AG10803 (cell line): ENCODE measurements around the gene NRG3.

Experiments used
- DNase-seq: peaks from one replicate; pipeline ENCODE4 v3.0.0; 2010; ENCODE audit warnings: low read depth
- H3K4me3 ChIP-seq: 2 replicates; pipeline ENCODE4 v1.5.1; 2011; ENCODE audit warnings: mild to moderate bottlenecking, low read length, control low read depth
- TF ChIP-seq, protein P1 (sequence below): conservative IDR thresholded peaks from 2 replicates; pipeline ENCODE4 v1.5.1; 2011; ENCODE audit warnings: mild to moderate bottlenecking, low read length, control low read depth, inconsistent platforms

Gene NRG3

DNA sequence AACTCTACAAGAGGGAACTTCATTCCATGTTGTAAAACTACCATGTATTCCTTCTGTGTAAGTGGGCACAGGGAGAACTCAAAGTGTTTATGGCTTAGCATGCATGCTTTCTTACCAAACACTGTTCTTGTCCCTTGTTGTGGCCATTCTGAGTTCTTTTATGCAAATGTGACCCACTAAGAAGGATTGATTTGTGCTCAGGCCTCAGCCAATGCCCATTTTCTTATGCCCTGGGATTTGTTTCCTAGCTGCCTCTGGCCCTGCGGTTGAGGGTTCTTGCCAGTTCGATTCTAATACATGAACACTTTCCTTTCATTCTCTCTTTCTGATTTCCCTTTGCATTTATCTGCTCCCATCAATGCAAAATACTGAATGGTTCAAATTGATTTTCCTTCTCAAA lies 316.7 kb downstream of the NRG3 start:
- DNase-seq: no peak
- TF ChIP-seq, protein P1, sequence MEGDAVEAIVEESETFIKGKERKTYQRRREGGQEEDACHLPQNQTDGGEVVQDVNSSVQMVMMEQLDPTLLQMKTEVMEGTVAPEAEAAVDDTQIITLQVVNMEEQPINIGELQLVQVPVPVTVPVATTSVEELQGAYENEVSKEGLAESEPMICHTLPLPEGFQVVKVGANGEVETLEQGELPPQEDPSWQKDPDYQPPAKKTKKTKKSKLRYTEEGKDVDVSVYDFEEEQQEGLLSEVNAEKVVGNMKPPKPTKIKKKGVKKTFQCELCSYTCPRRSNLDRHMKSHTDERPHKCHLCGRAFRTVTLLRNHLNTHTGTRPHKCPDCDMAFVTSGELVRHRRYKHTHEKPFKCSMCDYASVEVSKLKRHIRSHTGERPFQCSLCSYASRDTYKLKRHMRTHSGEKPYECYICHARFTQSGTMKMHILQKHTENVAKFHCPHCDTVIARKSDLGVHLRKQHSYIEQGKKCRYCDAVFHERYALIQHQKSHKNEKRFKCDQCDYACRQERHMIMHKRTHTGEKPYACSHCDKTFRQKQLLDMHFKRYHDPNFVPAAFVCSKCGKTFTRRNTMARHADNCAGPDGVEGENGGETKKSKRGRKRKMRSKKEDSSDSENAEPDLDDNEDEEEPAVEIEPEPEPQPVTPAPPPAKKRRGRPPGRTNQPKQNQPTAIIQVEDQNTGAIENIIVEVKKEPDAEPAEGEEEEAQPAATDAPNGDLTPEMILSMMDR: no peak
- H3K4me3 ChIP-seq: no peak overlapping the region

DNA sequence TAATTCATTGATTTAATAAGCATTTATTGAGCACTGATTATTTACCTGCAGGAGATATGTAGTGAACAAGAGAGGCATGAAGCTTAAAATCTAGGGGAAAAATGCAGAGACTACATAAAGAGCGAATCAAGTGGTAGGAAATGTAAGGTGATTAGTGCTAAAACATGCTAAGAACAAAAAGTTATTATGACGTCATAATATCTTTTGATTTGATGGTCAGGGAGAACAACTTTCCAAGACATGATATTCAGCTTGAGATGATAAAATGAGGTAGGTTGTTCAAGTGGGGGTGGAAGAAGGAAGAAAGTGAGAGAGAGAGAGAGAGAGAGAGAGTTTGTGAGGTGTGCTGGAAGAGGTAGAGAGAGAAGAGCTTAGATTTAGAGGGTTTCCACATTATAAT lies 317.7 kb downstream of the NRG3 start:
- no peak for DNase-seq
- TF ChIP-seq, protein P1: no peak
- H3K4me3 ChIP-seq: no peak overlapping the region

DNA sequence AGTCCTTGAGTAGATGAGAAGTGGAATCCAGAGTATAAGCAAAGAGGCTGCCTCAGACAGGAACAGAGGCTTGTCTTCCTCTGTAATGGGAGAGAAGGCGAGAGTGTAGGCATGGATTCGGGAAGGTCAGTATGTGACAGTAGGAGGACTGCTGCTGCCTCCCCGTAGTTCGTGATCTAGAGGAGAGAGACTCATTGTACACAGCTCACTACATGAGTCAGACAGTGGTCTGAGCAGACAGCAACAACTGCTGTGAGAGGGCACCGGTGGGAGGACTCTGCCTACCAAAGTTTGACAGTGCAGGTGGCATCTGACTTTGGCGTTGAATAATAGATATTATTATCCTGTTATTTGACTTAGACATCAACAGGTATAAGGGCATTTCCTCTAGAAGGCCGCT lies 319.4 kb downstream of the NRG3 start:
- TF ChIP-seq, protein P1: no peak
- H3K4me3 ChIP-seq: no peak overlapping the region
- no peak for DNase-seq

DNA sequence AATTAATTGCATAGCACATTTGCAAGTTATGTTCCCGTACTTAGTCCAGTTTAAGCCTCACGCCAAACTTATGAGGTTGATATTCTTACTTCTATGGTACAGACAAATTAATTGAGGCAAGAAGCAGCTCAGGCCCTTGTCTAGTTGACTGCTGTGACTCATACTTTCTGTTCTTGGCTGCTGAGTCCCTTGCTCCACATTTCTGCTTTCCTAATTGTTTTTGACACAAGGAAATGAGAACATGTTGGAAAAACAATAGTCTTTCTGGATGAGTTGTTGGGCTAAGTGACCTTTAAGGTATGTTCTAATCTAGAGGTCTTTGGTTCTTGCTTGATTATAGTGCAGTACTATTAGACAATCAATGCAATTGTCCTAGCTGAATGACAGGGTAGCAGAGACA lies 331.8 kb downstream of the NRG3 start:
- DNase-seq: no peak
- TF ChIP-seq, protein P1: no peak
- H3K4me3 ChIP-seq: no peak overlapping the region

DNA sequence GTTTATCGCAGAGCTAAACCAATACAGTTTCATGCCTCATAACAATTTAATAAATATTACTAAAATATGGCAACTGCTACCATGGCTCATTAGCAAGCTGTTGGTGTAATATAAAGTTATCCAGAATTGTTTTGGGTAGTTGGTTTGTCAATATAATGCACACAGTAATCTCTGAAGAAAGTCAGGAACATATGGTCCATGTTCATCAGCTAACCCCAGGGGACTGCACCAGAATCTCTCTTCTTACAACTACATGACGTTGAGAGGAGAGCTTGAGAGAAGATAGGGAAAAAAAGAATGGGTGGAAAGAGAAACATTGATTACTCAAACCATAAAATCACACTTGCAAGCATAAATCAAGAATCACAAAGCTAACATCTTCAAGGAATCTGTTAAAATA lies 333.7 kb downstream of the NRG3 start:
- TF ChIP-seq, protein P1: no peak
- no peak for DNase-seq
- H3K4me3 ChIP-seq: no peak overlapping the region

DNA sequence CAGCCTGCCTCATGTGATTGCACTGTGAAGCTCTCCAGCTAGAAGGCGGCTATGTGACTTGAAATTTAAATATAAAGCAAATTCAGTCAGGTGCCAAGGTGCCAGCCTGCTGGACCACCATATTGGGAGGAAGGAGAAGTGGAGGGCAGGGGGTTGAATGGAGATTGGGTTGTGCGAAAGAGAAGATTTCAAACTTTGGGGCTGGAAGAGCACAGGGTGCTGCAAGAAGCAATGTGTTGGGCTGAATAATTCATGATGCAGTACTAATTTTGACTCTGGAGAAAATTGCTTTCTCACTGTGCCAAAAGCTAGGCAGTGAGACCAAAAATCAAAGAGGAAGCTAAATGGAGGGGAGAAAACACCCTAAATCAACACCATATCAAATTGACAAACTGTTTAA lies 335.3 kb downstream of the NRG3 start:
- no peak for DNase-seq
- TF ChIP-seq, protein P1: no peak
- H3K4me3 ChIP-seq: no peak overlapping the region

DNA sequence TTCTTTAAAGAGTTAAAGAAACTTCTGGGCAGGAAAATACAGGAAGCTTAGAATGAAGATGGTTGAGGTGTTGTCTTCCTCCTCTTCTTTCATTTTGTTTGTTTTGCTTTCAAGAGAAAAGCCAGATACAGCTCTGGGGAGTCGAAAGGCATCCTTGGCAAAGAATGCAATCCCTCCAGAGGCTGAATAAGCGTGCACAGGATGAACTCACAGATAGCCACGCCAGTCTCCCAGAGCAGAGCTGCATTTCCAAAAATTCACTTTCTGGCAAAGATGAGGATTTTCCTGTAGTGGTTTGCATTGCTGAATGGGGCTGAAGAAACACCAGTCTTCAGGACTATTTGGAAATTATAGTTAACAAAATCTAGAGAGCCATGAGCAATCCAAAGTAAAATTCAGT lies 336.4 kb downstream of the NRG3 start:
- TF ChIP-seq, protein P1: no peak
- no peak overlapping the region for H3K4me3 ChIP-seq
- no peak for DNase-seq
